Testis (tissue), 3 donors: Measurements from ENCODE around the gene KIAA1671. TPM values are rescaled to one million over a fixed set of nuclear protein-coding genes. Genes with fewer than 3 reads are reported as not detected.
"Not testable (repeated sequence)": the region's sequence is repeated elsewhere in the genome, so short reads cannot be mapped to it uniquely, and the experiment has no call there.

Experiments
- DNase-seq: peaks from one replicate; pipeline ENCODE4 v3.0.0-alpha.2; 2019
- H3K27ac ChIP-seq, 2 donors: fragments of 200-600 bp; sonication (generic); one replicate each; pipeline ENCODE4 v1.5.1; 2019
- H3K27me3 ChIP-seq: fragments of 200-600 bp; sonication (generic); one replicate; pipeline ENCODE4 v1.5.1; 2019
- H3K36me3 ChIP-seq: fragments of 200-600 bp; sonication (generic); one replicate; pipeline ENCODE4 v1.5.1; 2017; ENCODE audit warnings: low read depth; ENCODE audit errors: missing control alignments
- H3K4me1 ChIP-seq: fragments of 200-600 bp; sonication (generic); one replicate; pipeline ENCODE4 v1.5.1; 2019
- H3K4me3 ChIP-seq, 2 donors: fragments of 200-600 bp; sonication (generic); one replicate each; pipeline ENCODE4 v1.5.1; 2017 to 2019
- H3K9me3 ChIP-seq: fragments of 200-600 bp; sonication (generic); one replicate; pipeline ENCODE4 v1.5.1; 2017
- CTCF ChIP-seq, 3 experiments: fragments of 450-650 bp in 2 of 3; fragments of 200-600 bp in 1 of 3; sonication (generic) in 1 of 3; IDR thresholded peaks; one replicate each; pipeline ENCODE4 v1.5.1; 2016 to 2019; ENCODE audit warnings: antibody characterized with exemption in 3 of 3, mild to moderate bottlenecking in 2 of 3, moderate library complexity in 1 of 3
- POLR2A ChIP-seq: fragments of 450-650 bp; IDR thresholded peaks from one replicate; pipeline ENCODE4 v1.6.1; 2017; ENCODE audit warnings: antibody characterized with exemption, mild to moderate bottlenecking, moderate library complexity
- WGBS, 2 donors: methylation state at CpG; one replicate each; pipeline ENCODE4 v1.1.5; 2018; 5-methylcytosine and 5-hydroxymethylcytosine counted together
- intact Hi-C: fragments of 100-400 bp; cut with DNase I; formaldehyde crosslinking; loops from one replicate; pipeline ENCODE4 v1.15.1; 2023; ENCODE audit warnings: low total_unique reads
- polyA plus RNA-seq: library from polyadenylated mRNA; stranded (reverse); fragments of 350-450 nt; fragmentation: Illumina TruSeq; extraction: RNeasy Lipid Tissue Mini Kit (QIAGEN cat#74804); gene quantifications from one replicate; pipeline ENCODE4 v1.2.3, GENCODE V29; 2014; ENCODE audit warnings: low read depth, low replicate concordance; ENCODE audit not compliant: insufficient read depth
- total RNA-seq, 2 donors: library from RNA; depleted of rRNA; stranded (reverse); fragments of >200 nt; gene quantifications; one replicate each; pipeline ENCODE4 v1.2.3, GENCODE V29; 2016

The KIAA1671 gene
- total and polyA plus RNA-seq, 3 donors from 2014 or later, result 16.8 to 28.6 (median 24.4) TPM

GRCh38 chr22:25200967-25201366 is 248.5 kb downstream of the KIAA1671 start:
- no peaks in the 10 kb centered on the region for H3K4me1 ChIP-seq
- WGBS, 2 donors, result 81 to 86% methylated on average over 7 of the region's 7 CpGs
- no peaks in the 10 kb centered on the region for H3K36me3 ChIP-seq
- intact Hi-C loops, result no loop called here
- TF ChIP-seq CTCF (IDR thresholded peaks at IDR 0.05), result no peak
- TF ChIP-seq POLR2A, result no peak
- DNase-seq, result no peak
- H3K4me3 ChIP-seq, result no peak overlapping the region
- no peaks in the 10 kb centered on the region for H3K9me3 ChIP-seq
- no peak overlapping the region for H3K27ac ChIP-seq
- no peaks in the 10 kb centered on the region for H3K27me3 ChIP-seq

GRCh38 chr22:25201557-25202273 is 249.2 kb downstream of the KIAA1671 start:
- no peaks in the 10 kb centered on the region for H3K9me3 ChIP-seq
- no peak overlapping the region for H3K4me3 ChIP-seq
- WGBS, 2 donors, result 73 to 79% methylated on average over 10 of the region's 10 CpGs
- H3K36me3 ChIP-seq, result no peaks in the 10 kb centered on the region
- intact Hi-C loops, result no loop called here
- H3K4me1 ChIP-seq, result no peaks in the 10 kb centered on the region
- no peak overlapping the region for H3K27ac ChIP-seq
- H3K27me3 ChIP-seq, result no peaks in the 10 kb centered on the region
- no peak for DNase-seq
- TF ChIP-seq POLR2A (no peak), CTCF (IDR thresholded peaks at IDR 0.05) (no peak)

- peak; percentile 77 for DNase-seq
- no peaks in the 10 kb centered on the region for H3K9me3 ChIP-seq
- no peaks in the 10 kb centered on the region for H3K36me3 ChIP-seq
- no peak overlapping the region for H3K27ac ChIP-seq
- no peaks in the 10 kb centered on the region for H3K27me3 ChIP-seq
- H3K4me3 ChIP-seq, result no peak overlapping the region
- 62 to 66% methylated on average over 6 to 15 of the region's 15 CpGs for whole genome bisulfite sequencing, 2 donors
- TF ChIP-seq POLR2A (no peak), CTCF (IDR thresholded peaks at IDR 0.05) (peak in 2 of 3 experiments; percentile 72 to 93)
- H3K4me1 ChIP-seq, result no peaks in the 10 kb centered on the region
- intact Hi-C loops, result no loop called here
Observed at GRCh38 chr22:25202290-25202921, 249.9 kb downstream of the KIAA1671 start.

- H3K27me3 ChIP-seq, result no peaks in the 10 kb centered on the region
- TF ChIP-seq POLR2A (no peak), CTCF (IDR thresholded peaks at IDR 0.05) (no peak)
- H3K36me3 ChIP-seq, result no peaks in the 10 kb centered on the region
- 89 to 94% methylated on average over 4 of the region's 4 CpGs for WGBS, 2 donors
- DNase-seq, result no peak
- no peaks in the 10 kb centered on the region for H3K4me1 ChIP-seq
- H3K4me3 ChIP-seq, result no peak overlapping the region
- intact Hi-C loops, result no loop called here
- no peak overlapping the region for H3K27ac ChIP-seq
- H3K9me3 ChIP-seq, result no peaks in the 10 kb centered on the region
Observed at GRCh38 chr22:25203082-25203481, 250.6 kb downstream of the KIAA1671 start.

GRCh38 chr22:25204547-25204946 is 252.0 kb downstream of the KIAA1671 start:
- H3K27me3 ChIP-seq, DNase-seq, H3K4me3 ChIP-seq, H3K4me1 ChIP-seq, intact Hi-C loops, H3K27ac ChIP-seq, H3K9me3 ChIP-seq, H3K36me3 ChIP-seq: not testable (repeated sequence)
- WGBS, 2 donors, result 92 to 94% methylated on average over 7 of the region's 7 CpGs
